Thoracic aorta endothelial cell (primary cell): ENCODE measurements around the gene ZNF331. TPM values are rescaled to one million over a fixed set of nuclear protein-coding genes. Genes with fewer than 3 reads are reported as not detected.

ENCODE experiments used
- total RNA-seq: library from RNA; depleted of rRNA; stranded (reverse); fragments of >200 nt; gene quantifications from 2 replicates; pipeline ENCODE4 v1.2.3, GENCODE V29; 2012

The ZNF331 gene
- total RNA-seq = 8.2 and 10.2 TPM in 2 replicates

GRCh38 chr19:53537521-53538377 is at the start of gene ZNF331:
Gene ZNF331 (plus strand): TSS chr19:53538145. CDS start chr19:53569377, 31,232 bp downstream.

Other genes starting within 250 kb of the ZNF331 start
- 9.2 and 9.7 TPM in 2 replicates for gene ZNF845, start 204.4 kb upstream of the ZNF331 start, total RNA-seq
- 5.9 and 6.7 TPM in 2 replicates for gene ZNF525, start 172.4 kb upstream of the ZNF331 start, total RNA-seq
- 11.4 and 11.9 TPM in 2 replicates for gene ZNF765, start 143.0 kb upstream of the ZNF331 start, total RNA-seq
- gene ZNF761, start 106.2 kb upstream of the ZNF331 start, total RNA-seq = 11.3 and 12.5 TPM in 2 replicates
- gene ZNF813, start 70.4 kb upstream of the ZNF331 start, total RNA-seq = 3.3 and 3.6 TPM in 2 replicates
- not detected in 2 replicates for gene DPRX, start 93.9 kb downstream of the ZNF331 start, total RNA-seq